Retina (tissue), 1 donor: ENCODE results near the gene EPM2A.
A peak's percentile ranks its signal among the peaks of the same experiment; 100 is the strongest.
"Not testable (repeated sequence)": the region's sequence is repeated elsewhere in the genome, so short reads cannot be mapped to it uniquely, and the experiment has no call there.

Experiments
- DNase-seq: peaks from one replicate; pipeline ENCODE4 v3.0.0-alpha.2; 2016

EPM2A gene

GRCh38 chr6:145735356-145736165 is at the start of gene EPM2A:
Gene EPM2A, minus strand, starts transcription at chr6:145735520. Its CDS starts 22 bp downstream, at chr6:145735498.
- DNase-seq, result peak; percentile 90

DNA sequence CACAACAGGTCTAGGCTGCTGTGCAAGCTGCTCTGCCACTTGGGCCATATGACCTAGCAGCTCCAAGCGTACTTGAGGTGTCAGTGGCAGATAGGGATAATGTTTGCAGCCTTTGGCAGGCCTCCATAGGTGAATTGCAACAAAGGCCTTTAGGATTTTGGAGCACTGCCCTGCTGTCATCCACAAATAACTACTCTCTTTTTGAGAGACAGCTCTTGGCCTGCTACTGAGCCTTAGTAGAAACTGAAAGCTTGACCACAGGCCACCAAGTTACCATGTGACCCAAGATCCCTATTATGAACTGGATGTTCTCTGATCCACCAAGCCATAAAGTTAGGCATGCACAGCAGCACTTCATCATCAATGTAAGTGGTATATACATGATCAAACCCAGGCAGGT is 49.4 kb upstream of the EPM2A start:
- DNase-seq, result no peak

GRCh38 chr6:145783796-145784195 is 48.5 kb upstream of the EPM2A start:
- no peak for DNase-seq

DNA sequence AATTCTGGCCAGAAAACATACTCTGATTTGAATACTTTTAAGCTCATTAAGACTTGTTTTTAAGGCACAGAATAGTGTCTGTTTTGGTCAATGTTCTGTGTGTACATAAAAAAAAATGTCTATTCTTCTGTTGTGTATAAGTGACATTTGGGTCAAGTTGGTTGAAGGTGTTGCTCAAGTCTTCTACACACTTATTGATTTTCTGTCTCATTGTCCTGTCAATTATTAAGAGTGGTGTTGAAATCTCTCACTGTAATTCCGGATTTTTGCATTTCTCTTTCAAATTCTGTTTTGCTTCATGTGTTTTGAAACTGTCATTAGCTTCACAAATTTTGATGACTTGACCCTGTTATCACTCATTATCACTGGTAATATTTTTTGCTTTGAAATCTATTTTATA is 37.5 kb upstream of the EPM2A start:
- DNase-seq, result no peak

DNA sequence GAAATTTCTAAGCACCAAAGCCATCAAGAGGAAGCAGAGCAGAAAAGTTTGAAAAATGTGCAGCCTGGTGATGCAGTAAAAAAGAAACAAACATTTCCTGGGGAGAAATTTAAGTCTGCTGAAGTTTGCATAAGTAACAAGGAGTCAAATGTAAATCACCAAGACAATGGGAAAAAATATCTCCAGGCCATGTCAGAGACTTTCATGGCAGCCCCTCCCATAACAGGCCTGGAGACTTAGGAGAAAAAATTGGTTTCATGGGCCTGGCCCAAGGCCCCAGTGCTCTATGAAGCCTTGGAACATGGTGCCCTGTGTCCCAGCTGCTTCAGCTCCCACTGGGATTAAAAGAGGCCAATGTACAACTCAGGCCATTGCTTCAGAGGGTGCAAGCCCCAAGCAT is 30.1 kb upstream of the EPM2A start:
- no peak for DNase-seq

DNA sequence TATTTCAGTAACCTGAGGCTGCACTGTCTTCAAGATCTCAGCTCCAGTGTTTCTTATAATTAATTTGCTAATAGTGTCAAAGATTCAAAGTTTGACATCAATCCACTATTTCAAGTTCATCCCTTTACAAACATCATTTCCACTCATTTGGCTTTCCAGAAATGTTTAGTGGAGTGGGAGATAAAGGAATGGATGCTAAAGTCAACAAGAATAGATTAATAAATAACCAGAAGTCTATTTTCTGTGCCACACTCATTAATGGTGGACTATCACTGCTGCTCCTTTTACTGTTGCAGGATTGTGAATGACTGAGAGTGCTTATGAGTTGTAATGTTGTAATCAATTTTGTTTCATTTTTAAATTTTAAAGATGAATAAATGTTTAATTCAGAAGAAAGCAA is 28.4 kb upstream of the EPM2A start:
- no peak for DNase-seq

GRCh38 chr6:145761584-145761983 is 26.3 kb upstream of the EPM2A start:
- DNase-seq, result no peak

- no peak for DNase-seq
Observed at GRCh38 chr6:145758113-145758512, 22.8 kb upstream of the EPM2A start.

- DNase-seq, result no peak
Observed at GRCh38 chr6:145756170-145756662, 20.9 kb upstream of the EPM2A start.

GRCh38 chr6:145755682-145756081 is 20.4 kb upstream of the EPM2A start:
- DNase-seq, result no peak

GRCh38 chr6:145752638-145753037 is 17.3 kb upstream of the EPM2A start:
- DNase-seq, result no peak

- no peak for DNase-seq
Observed at GRCh38 chr6:145749632-145750031, 14.3 kb upstream of the EPM2A start.

- no peak for DNase-seq
Observed at GRCh38 chr6:145745861-145746260, 10.5 kb upstream of the EPM2A start.

GRCh38 chr6:145744619-145745018 is 9.3 kb upstream of the EPM2A start:
- no peak for DNase-seq

DNA sequence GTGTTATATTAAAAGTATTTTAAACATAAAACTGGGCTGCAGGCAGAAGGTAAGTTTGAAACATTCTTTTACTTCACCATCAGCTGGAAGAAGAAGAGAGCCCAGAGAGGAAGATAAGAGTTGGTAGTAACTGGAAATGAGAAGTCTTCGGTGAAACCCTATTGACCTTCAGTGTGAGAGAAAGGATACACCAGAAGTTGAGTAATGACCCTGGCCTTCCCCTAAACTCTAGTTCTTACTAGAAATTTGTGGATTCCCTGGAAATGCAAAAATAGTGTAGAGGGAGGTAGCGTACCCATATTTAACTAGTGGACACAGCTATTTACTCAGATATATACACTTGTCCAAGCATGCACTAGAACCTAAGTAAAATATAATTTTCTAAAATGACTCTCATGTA is 8.0 kb upstream of the EPM2A start:
- no peak for DNase-seq

DNA sequence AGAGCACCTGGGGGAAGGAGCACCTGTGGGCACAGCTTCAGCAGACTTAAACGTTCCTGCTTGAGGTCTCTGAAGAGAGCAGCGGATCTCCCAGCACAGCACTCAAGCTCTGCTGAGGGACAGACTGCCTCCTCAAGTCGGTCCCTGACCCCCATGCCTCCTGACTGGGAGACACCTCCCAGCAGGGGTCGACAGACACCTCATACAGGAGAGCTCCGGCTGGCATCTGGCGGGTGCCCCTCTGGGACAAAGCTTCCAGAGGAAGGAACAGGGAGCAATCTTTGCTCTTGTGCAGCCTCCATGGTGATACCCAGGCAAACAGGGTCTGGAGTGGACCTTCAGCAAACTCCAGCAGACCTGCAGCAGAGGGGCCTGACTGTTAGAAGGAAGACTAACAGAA is 7.2 kb upstream of the EPM2A start:
- DNase-seq, result not testable (repeated sequence)

GRCh38 chr6:145739685-145740084 is 4.4 kb upstream of the EPM2A start:
- not testable (repeated sequence) for DNase-seq

DNA sequence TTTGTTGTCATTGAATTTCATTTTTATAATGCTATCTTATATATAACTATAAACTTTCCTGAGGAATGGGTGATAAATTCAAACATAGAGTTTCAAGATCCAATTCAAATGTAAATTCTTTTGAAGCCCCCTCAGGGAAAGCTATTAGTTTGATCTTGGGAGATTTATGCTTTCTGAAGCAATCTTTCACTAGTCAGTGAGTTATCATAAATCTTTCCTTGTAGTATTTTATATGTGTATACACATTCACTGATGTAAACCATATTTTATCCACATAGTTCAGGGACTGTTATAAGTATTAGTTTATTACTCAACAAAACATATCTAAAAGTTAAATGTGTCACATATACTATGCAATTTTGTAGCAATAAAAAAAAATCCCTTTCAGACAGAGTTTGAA is 2.9 kb upstream of the EPM2A start:
- DNase-seq, result no peak

DNA sequence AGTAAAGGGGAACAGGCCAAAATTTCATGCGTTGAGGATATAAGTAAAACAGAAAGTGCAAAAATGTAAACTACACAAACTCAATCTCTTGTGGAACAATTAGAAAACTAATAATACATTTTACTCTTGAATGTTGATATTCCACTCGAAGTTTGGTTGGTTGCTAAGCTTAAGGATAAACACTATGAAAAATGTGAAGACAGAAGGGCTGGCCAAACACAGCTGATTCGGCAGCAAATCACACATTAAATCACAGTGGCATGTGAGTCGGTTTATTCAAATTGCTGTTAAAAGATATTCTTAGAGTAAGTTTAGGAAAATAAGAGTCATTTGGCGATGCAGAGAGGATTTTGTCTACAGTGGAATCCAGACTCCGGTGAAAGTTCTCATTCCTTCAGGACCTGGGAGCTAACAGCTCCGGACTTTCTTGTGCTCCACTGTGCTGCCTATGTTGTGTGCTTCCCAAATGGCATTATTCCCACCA is 1.4 kb upstream of the EPM2A start:
- DNase-seq, result peak; percentile 27

DNA sequence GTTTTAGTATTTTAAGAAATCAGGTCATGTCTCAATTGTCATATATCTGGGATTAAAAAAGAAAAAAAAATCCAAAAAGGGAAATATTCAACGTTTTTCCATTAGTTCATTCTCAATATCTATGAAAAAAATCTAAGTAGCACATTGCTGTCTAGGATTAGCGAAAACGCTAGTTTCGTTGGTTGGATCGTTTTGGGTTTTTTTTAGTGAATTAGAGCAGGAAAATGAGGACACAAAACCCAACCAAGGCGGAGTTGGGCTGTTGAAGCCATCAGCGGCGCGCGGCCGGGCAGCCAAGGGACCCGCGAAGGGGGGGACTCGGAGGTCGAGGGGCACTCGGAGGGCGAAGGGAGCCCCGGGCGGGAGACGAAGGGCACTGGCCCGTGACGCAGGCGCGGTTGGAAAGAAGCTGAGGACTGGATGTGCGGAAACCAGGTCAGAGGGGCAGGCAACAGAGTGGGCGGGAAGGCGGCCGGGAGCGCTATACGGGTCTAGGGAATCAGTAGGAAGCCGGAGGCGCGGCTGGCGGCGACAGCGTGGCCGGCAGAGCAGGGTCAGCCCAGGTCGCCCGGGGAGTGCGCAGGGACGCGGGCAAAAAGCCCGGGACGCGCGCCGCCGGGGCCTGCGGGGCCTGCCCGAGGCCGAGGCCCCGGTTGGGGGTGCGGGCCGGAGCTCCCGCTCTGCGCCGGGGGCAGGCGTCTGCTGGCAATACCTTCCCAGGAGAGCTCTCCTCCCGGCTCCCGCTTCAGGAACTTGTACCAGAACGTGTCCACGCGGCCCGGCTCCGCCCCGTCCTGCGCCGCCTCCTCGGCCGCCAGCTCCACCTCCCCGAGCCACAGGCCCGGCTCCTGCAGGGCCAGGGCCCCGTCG is 599 bp downstream of the EPM2A start:
- DNase-seq, result peak; percentile 97

GRCh38 chr6:145733810-145734209 is 1.5 kb downstream of the EPM2A start:
- DNase-seq, result peak; percentile 57

DNA sequence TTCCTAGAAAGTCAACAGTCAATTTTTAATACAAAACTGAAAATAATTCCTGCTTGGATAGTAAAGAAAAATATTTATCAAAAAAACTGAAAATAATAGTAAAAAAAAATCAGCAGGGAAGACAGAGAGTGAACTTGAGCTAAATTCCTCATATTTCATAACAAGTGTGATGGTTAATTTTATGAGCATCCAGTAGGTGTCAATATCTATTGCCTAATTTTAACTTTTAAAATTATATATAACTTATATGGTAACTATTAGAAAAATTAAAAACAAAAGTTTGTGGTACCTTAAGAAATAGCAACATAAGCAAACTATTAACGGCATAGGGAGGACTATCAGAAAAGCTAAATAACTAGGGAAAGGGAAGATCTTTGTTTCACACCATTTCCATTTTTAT is 2.1 kb downstream of the EPM2A start:
- DNase-seq, result no peak

DNA sequence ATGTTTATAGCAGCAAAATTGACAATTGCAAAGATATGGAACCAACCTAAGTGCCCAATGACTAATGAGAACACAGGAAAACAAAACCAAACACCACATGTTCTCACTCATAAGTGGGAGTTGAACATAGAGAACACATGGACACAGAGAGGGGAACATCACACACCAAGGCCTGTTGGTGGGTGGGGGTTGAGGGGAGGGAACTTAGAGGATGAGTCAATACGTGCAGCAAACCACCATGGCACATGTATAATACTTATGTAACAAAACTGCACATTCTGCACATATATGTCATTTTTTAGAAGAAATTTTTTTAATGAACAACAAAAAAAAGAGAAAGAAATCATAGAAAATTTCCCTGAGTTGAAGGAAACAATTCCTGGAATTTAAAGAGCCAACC is 3.9 kb downstream of the EPM2A start:
- no peak for DNase-seq

DNA sequence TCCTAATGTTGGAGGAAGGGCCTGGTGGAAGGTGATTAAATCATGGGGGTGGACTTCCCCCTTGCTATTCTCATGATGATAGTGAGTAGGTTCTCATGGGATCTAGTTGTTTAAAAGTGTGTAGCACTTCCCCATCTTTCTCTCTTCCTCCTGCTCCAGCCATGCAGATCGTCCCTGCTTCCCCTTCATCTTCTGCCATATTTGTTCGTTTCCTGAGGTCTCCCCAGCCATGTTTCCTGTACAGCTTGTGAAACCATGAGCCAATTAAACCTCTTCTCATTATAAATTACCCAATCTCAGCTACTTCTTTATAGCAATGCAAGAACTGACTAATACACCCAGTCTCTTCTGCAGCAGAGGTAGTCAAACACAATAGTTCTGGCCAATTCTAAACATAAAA is 5.4 kb downstream of the EPM2A start:
- no peak for DNase-seq
